ENCODE results near the gene FIG4.
A peak's percentile ranks its signal among the peaks of the same experiment; 100 is the strongest.
"Not testable (repeated sequence)": the region's sequence is repeated elsewhere in the genome, so short reads cannot be mapped to it uniquely, and the experiment has no call there.

FIG4 gene

GRCh38 chr6:109705258-109705657, 14.2 kb downstream of the FIG4 start:
- DNase-seq: peak; percentile 87

- DNase-seq: no peak
Observed at GRCh38 chr6:109706513-109706912, 15.4 kb downstream of the FIG4 start.

GRCh38 chr6:109708099-109708498, 17.0 kb downstream of the FIG4 start:
- DNase-seq: not testable (repeated sequence)

GRCh38 chr6:109713097-109713496, 22.0 kb downstream of the FIG4 start:
- DNase-seq: no peak

- no peak for DNase-seq
Observed at GRCh38 chr6:109714166-109714565, 23.1 kb downstream of the FIG4 start.

- no peak for DNase-seq
Observed at GRCh38 chr6:109714611-109715010, 23.5 kb downstream of the FIG4 start.

GRCh38 chr6:109715616-109716015, 24.5 kb downstream of the FIG4 start:
- DNase-seq: no peak

GRCh38 chr6:109717971-109718370, 26.9 kb downstream of the FIG4 start:
- peak; percentile 18 for DNase-seq

- no peak for DNase-seq
Observed at GRCh38 chr6:109718991-109719390, 27.9 kb downstream of the FIG4 start.

GRCh38 chr6:109720311-109720710, 29.2 kb downstream of the FIG4 start:
- no peak for DNase-seq

- no peak for DNase-seq
Observed at GRCh38 chr6:109722011-109722410, 30.9 kb downstream of the FIG4 start.

- no peak for DNase-seq
Observed at GRCh38 chr6:109722564-109723254, 31.6 kb downstream of the FIG4 start.

GRCh38 chr6:109725250-109725649, 34.2 kb downstream of the FIG4 start:
- not testable (repeated sequence) for DNase-seq

GRCh38 chr6:109736273-109737025, 45.4 kb downstream of the FIG4 start:
- no peak for DNase-seq

GRCh38 chr6:109738255-109738654, 47.2 kb downstream of the FIG4 start:
- no peak for DNase-seq

- DNase-seq: no peak
Observed at GRCh38 chr6:109738667-109739066, 47.6 kb downstream of the FIG4 start.

GRCh38 chr6:109739686-109740085, 48.6 kb downstream of the FIG4 start:
- no peak for DNase-seq

- no peak for DNase-seq
Observed at GRCh38 chr6:109740787-109741186, 49.7 kb downstream of the FIG4 start.

GRCh38 chr6:109743739-109744138, 52.6 kb downstream of the FIG4 start:
- no peak for DNase-seq

GRCh38 chr6:109744779-109745178, 53.7 kb downstream of the FIG4 start:
- DNase-seq: not testable (repeated sequence)

- DNase-seq: no peak
Observed at GRCh38 chr6:109747221-109747620, 56.1 kb downstream of the FIG4 start.

- DNase-seq: no peak
Observed at GRCh38 chr6:109759098-109759955, 68.2 kb downstream of the FIG4 start.

GRCh38 chr6:109760208-109760607, 69.1 kb downstream of the FIG4 start:
- DNase-seq: no peak

GRCh38 chr6:109762166-109762565, 71.1 kb downstream of the FIG4 start:
- no peak for DNase-seq

Data from NCI-H1436 (cell line).